B cell (primary cell): ENCODE measurements around the gene TBC1D22A. TPM values are rescaled to one million over a fixed set of nuclear protein-coding genes. Genes with fewer than 3 reads are reported as not detected.

Source experiments
- ATAC-seq: fragments of 200-7000 bp; cut with Tn5 transposase; one replicate; pipeline ENCODE4 v1.10.0; 2021; ENCODE audit warnings: low read depth, mild to moderate bottlenecking, moderate number of reproducible peaks, moderate library complexity
- CTCF ChIA-PET: fragments of 350-600 bp; sonication (Branson Sonifier 250); formaldehyde crosslinking; loops from one replicate; lab custom pipeline; 2021; ENCODE audit warnings: antibody characterized with exemption, inconsistent platforms; lab: Charles Lee
- POLR2A ChIA-PET: fragments of 350-600 bp; sonication (Branson Sonifier 250); formaldehyde crosslinking; loops from one replicate; lab custom pipeline; 2021; ENCODE audit warnings: antibody characterized with exemption; lab: Charles Lee
- DNase-seq: peaks from one replicate; pipeline ENCODE4 v3.0.0; 2013
- H2AFZ ChIP-seq: 2 replicates; pipeline ENCODE4 v1.6.1; 2012; ENCODE audit warnings: mild to moderate bottlenecking, low read depth, low read length; ENCODE audit not compliant: insufficient read depth, poor library complexity, severe bottlenecking
- H3K27ac ChIP-seq, 2 donors: 1 replicate in 1 of 2; 2 replicates in 1 of 2; pipeline ENCODE4 v1.5.1; 2012 to 2013; ENCODE audit warnings: low read length in 2 of 2, mild to moderate bottlenecking in 2 of 2, moderate library complexity in 1 of 2
- H3K27me3 ChIP-seq, 4 experiments: fragments of 200-600 bp in 1 of 4; sonication (generic) in 1 of 4; replicated peaks in 1 of 4; 1 replicate in 2 of 4; 2 replicates in 2 of 4; pipeline versions ENCODE4 v1.6.1 to v1.7.0; 2013 to 2016; ENCODE audit warnings: low read length in 3 of 4, mild to moderate bottlenecking in 2 of 4, mixed read lengths in 1 of 4, moderate library complexity in 1 of 4; ENCODE audit not compliant: insufficient read depth in 4 of 4, control insufficient read depth in 3 of 4; ENCODE audit errors: control extremely low read depth in 1 of 4
- H3K36me3 ChIP-seq, 2 experiments: replicated peaks in 1 of 2; 1 replicate in 1 of 2; 2 replicates in 1 of 2; pipeline versions ENCODE4 v1.6.1 to v1.7.1; 2013; ENCODE audit warnings: low read length in 1 of 2; ENCODE audit not compliant: insufficient read depth in 2 of 2, control insufficient read depth in 1 of 2; ENCODE audit errors: control extremely low read depth in 1 of 2, extremely low read depth in 1 of 2
- H3K4me1 ChIP-seq, 2 donors: fragments of 200-600 bp in 1 of 2; sonication (generic) in 1 of 2; 1 replicate in 1 of 2; 2 replicates in 1 of 2; pipeline versions ENCODE4 v1.5.1 to v1.6.1; 2013 to 2017; ENCODE audit warnings: low read length in 2 of 2; ENCODE audit not compliant: control insufficient read depth in 2 of 2, insufficient read depth in 2 of 2
- H3K4me2 ChIP-seq: replicated peaks from 2 replicates; pipeline ENCODE3; 2012; ENCODE audit warnings: mild to moderate bottlenecking, low read depth, low read length; ENCODE audit not compliant: poor library complexity, severe bottlenecking
- H3K4me3 ChIP-seq, 5 experiments: fragments of 200-600 bp in 1 of 5; sonication (generic) in 1 of 5; 1 replicate in 3 of 5; 2 replicates in 2 of 5; pipeline versions ENCODE4 v1.5.1 to v1.7.0; 2011 to 2016; ENCODE audit warnings: low read length in 4 of 5, mild to moderate bottlenecking in 4 of 5, low read depth in 2 of 5, control low read depth in 1 of 5, moderate library complexity in 1 of 5; ENCODE audit not compliant: insufficient read depth in 1 of 5; ENCODE audit errors: control extremely low read depth in 1 of 5, extremely low read depth in 1 of 5
- H3K79me2 ChIP-seq: fragments of 200-600 bp; sonication (generic); one replicate; pipeline ENCODE4 v1.6.0; 2016; ENCODE audit warnings: low read length; ENCODE audit not compliant: control insufficient read depth, insufficient read depth
- H3K9ac ChIP-seq: fragments of 200-600 bp; sonication (generic); 2 replicates; pipeline ENCODE4 v1.6.1; 2017; ENCODE audit warnings: mild to moderate bottlenecking, low read length, moderate library complexity
- H3K9me3 ChIP-seq, 3 donors: one replicate each; pipeline versions ENCODE4 v1.6.1 to v1.7.1; 2013; ENCODE audit warnings: low read length in 2 of 3; ENCODE audit not compliant: control insufficient read depth in 2 of 3, insufficient read depth in 1 of 3; ENCODE audit errors: control extremely low read depth in 1 of 3
- H4K20me1 ChIP-seq: 2 replicates; pipeline ENCODE4 v1.6.0; 2012; ENCODE audit warnings: mild to moderate bottlenecking, low read length; ENCODE audit not compliant: insufficient read depth, control insufficient read depth, poor library complexity, severe bottlenecking
- H3K27ac Mint-ChIP-seq: one replicate; pipeline ENCODE4 v1.8.0; 2021; ENCODE audit warnings: mixed read lengths
- H3K27me3 Mint-ChIP-seq: one replicate; pipeline ENCODE4 v1.8.0; 2021; ENCODE audit warnings: mixed read lengths
- H3K4me1 Mint-ChIP-seq: one replicate; pipeline ENCODE4 v1.8.0; 2021; ENCODE audit warnings: mixed read lengths
- H3K4me3 Mint-ChIP-seq: one replicate; pipeline ENCODE4 v1.8.0; 2021; ENCODE audit warnings: mixed read lengths
- H3K9me3 Mint-ChIP-seq: one replicate; pipeline ENCODE4 v1.8.0; 2022; ENCODE audit warnings: mixed read lengths; ENCODE audit not compliant: insufficient read depth
- EZH2 ChIP-seq: IDR thresholded peaks from 2 replicates; pipeline ENCODE4 v1.6.1; 2012; ENCODE audit warnings: borderline replicate concordance, low read depth, mild to moderate bottlenecking, moderate library complexity, low read length; ENCODE audit not compliant: insufficient read depth, poor library complexity, severe bottlenecking
- WGBS: methylation state at CpG from one replicate; pipeline ENCODE4 v1.1.5; 2013; ENCODE audit warnings: missing lambda C conversion rate; ENCODE audit not compliant: insufficient coverage; 5-methylcytosine and 5-hydroxymethylcytosine counted together
- intact Hi-C: fragments of 100-400 bp; cut with micrococcal nuclease; formaldehyde crosslinking; loops from one replicate; pipeline ENCODE4 v1.10.0; 2022
- polyA plus RNA-seq: library from polyadenylated mRNA; depleted of rRNA; stranded (reverse); fragments of >200 nt; gene quantifications from 2 replicates; pipeline ENCODE4 v1.2.3, GENCODE V29; 2012
- total RNA-seq, 2 donors: library from RNA; stranded (reverse); fragments of 120-200 nt in 1 of 2; gene quantifications; 1 replicate in 1 of 2; 2 replicates in 1 of 2; pipeline versions ENCODE4 v1.2.3 to v1.2.4, GENCODE V29; 2013 to 2022
- TF ChIP-seq, protein P1 (sequence below): fragments of 200-600 bp; IDR thresholded peaks from one replicate; pipeline ENCODE4 v1.8.0; 2022; ENCODE audit warnings: antibody characterized with exemption, mild to moderate bottlenecking

The TBC1D22A gene
- total and polyA plus RNA-seq, 2 donors (not counting 1 experiment from before 2014, with no cell fraction given): 73.8 to 128 TPM

DNA sequence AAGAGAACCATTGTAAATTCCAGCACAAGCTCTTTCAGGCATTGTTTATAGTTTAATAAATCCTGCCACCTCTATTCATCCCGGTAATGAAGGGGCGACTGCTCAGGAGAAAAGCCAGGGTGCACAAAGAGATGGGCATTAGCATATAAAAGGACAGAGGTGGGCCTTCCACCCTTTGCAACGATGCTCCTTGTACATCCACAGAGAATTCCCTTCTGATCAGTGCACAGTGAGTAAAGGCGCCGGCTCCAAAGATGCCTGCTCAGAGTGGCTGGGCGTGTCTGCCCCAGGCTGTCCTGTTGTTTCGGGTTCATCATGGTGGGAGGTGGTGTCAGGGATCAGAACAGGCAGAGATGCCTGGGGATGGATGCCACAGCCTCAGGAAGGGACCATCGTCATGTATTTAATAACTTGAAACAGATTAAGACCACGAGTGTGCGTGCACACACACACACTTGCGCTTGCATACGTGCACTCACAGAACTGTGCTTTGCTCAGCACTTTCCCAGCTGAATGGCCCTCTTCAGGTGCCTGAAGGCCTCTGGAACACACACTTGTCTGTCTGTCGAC is 305.0 kb downstream of the TBC1D22A start:
- H3K4me3 ChIP-seq: no peak overlapping the region
- Mint-ChIP-seq H3K27ac (no peak overlapping the region), H3K27me3 (no peaks in the 10 kb centered on the region), H3K4me1 (peaks cover 2% of the 10 kb centered on the region), H3K9me3 (no peaks in the 10 kb centered on the region), H3K4me3 (no peak overlapping the region)
- H3K4me2 ChIP-seq: no peak overlapping the region
- POLR2A ChIA-PET: no interaction called here
- CTCF ChIA-PET: no interaction called here
- H2AFZ ChIP-seq: no peak overlapping the region
- no peak overlapping the region for H3K27ac ChIP-seq
- 97% methylated on average over 9 of the region's 13 CpGs for WGBS
- DNase-seq (no peak), ATAC-seq (no peak)
- H3K9ac ChIP-seq: no peak overlapping the region
- H3K4me1 ChIP-seq: no peaks in the 10 kb centered on the region
- peaks cover 88% of the 10 kb centered on the region for H4K20me1 ChIP-seq
- intact Hi-C loops: no loop called here
- no peak for TF ChIP-seq EZH2
- TF ChIP-seq, protein P1, sequence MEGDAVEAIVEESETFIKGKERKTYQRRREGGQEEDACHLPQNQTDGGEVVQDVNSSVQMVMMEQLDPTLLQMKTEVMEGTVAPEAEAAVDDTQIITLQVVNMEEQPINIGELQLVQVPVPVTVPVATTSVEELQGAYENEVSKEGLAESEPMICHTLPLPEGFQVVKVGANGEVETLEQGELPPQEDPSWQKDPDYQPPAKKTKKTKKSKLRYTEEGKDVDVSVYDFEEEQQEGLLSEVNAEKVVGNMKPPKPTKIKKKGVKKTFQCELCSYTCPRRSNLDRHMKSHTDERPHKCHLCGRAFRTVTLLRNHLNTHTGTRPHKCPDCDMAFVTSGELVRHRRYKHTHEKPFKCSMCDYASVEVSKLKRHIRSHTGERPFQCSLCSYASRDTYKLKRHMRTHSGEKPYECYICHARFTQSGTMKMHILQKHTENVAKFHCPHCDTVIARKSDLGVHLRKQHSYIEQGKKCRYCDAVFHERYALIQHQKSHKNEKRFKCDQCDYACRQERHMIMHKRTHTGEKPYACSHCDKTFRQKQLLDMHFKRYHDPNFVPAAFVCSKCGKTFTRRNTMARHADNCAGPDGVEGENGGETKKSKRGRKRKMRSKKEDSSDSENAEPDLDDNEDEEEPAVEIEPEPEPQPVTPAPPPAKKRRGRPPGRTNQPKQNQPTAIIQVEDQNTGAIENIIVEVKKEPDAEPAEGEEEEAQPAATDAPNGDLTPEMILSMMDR: no peak
- peaks cover 0 to 34% of the 10 kb centered on the region in 2 experiments for H3K36me3 ChIP-seq
- peaks cover 83% of the 10 kb centered on the region for H3K79me2 ChIP-seq
- H3K27me3 ChIP-seq: no peaks in the 10 kb centered on the region
- peaks cover 0 to 2% (median 0%) of the 10 kb centered on the region in 3 donors for H3K9me3 ChIP-seq

DNA sequence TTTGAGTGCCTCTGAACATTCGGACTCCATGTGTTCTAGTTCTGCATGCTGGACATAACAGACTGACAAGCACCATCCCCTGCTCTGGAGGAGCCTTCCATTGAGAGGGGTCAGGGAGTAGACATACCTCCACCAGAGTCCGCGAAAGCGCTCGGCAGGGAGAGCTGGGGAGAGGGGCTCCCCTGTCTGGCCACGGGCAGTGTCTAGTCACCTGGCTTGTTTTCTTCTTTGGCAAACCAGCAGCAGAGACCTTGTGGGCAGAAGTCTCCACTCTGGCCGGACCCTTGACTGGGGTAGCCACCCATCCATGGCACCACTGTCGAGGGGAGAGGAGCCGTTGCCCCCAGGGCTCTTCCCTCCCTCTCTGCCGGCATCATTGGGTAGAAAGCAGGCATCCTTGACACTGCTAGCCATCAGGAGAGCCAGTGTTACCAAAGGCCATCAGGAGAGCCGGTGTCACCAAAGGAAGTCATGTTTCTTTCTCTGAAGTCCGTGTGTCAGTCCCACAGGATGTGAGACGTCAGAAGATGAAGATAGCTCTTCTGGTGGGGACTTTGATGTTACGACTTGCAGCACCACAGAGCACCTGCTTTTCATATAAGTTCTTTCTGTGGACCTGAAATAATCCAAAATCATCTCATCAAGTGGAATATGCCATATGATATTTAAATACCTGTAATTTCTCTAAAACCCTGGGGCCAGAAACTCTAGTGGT is 305.6 kb downstream of the TBC1D22A start:
- peaks cover 0 to 5% (median 0%) of the 10 kb centered on the region in 3 donors for H3K9me3 ChIP-seq
- H2AFZ ChIP-seq: no peak overlapping the region
- intact Hi-C loops: no loop called here
- TF ChIP-seq EZH2: no peak
- TF ChIP-seq, protein P1: no peak
- no peaks in the 10 kb centered on the region for H3K9me3 Mint-ChIP-seq
- H3K27me3 ChIP-seq: no peaks in the 10 kb centered on the region
- CTCF ChIA-PET: no interaction called here
- H3K4me1 ChIP-seq: no peaks in the 10 kb centered on the region
- peaks cover 85% of the 10 kb centered on the region for H3K79me2 ChIP-seq
- H3K4me1 Mint-ChIP-seq: peaks cover 2% of the 10 kb centered on the region
- H3K36me3 ChIP-seq: peaks cover 0 to 27% of the 10 kb centered on the region in 2 experiments
- 93% methylated on average over 13 of the region's 14 CpGs for WGBS
- H3K4me3 Mint-ChIP-seq: no peak overlapping the region
- H3K4me2 ChIP-seq: no peak overlapping the region
- H3K9ac ChIP-seq: no peak overlapping the region
- POLR2A ChIA-PET: no interaction called here
- no peak overlapping the region for H3K27ac ChIP-seq
- H3K4me3 ChIP-seq: no peak overlapping the region
- no peaks in the 10 kb centered on the region for H3K27me3 Mint-ChIP-seq
- DNase-seq (no peak), ATAC-seq (no peak)
- peaks cover 91% of the 10 kb centered on the region for H4K20me1 ChIP-seq
- H3K27ac Mint-ChIP-seq: no peak overlapping the region
